GM19238 (cell line): Measurements from ENCODE around the gene MACROD2.
"Not testable (repeated sequence)": the region's sequence is repeated elsewhere in the genome, so short reads cannot be mapped to it uniquely, and the experiment has no call there.

Experiments used
- DNase-seq: peaks from one replicate; pipeline ENCODE4 v3.0.0; 2011; ENCODE audit warnings: low spot score; ENCODE audit not compliant: insufficient read length

Gene MACROD2

DNA sequence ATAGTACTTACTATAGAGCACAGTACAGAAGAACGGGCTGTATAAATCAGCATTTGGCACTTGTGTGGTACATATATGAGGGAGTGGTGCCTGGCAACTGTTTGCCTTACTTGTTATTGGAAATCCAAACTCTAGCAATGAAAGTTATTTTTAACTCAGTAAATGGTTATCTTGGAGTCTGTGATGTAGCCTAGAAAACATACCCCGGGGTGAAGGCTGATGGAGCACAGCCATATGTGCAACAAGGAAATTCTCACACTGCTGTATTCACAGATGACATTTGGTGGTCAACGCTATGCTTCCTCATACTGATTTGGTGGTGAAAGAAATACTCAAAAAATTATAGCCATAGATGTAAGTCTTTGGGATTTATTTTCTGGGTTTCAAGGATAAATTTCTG is 1149.6 kb downstream of the MACROD2 start:
- DNase-seq = no peak

DNA sequence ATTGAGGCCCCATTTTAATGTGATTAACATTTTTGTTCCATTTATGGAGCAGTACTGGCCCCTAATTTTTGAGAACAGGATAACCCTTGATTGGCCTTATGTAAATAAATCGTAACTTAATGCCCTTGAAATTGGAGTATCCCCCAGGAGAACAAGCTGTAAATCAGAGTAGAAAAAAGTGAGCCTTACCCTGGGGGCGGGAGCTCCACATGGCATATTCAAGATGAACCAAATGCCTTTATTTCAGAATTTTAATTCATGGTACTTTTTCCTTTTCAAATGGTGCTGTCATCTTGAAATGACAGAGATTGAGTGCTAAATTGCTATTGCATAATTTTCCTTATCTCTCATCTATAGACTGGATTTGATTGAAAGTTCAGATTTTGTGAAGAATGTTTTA is 1151.6 kb downstream of the MACROD2 start:
- no peak for DNase-seq

DNA sequence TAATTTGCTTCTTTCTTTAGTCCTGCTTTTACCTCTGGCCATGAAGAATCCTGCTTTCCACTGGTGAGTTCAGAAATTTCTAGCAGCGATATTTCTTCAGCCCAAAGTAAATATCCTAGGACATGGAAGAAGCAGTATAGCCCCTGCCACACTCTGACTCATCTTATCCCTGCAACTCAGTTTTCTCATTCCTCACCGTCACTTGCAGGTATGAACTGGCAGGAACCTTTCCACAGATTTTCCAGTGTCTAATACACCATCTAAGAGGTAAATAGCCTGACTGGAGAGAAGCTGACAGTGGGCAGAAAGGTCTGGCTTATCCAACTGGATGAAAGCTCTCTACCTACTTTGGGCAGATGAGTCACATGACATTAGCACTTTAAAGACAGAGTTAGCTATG is 1158.8 kb downstream of the MACROD2 start:
- no peak for DNase-seq

DNA sequence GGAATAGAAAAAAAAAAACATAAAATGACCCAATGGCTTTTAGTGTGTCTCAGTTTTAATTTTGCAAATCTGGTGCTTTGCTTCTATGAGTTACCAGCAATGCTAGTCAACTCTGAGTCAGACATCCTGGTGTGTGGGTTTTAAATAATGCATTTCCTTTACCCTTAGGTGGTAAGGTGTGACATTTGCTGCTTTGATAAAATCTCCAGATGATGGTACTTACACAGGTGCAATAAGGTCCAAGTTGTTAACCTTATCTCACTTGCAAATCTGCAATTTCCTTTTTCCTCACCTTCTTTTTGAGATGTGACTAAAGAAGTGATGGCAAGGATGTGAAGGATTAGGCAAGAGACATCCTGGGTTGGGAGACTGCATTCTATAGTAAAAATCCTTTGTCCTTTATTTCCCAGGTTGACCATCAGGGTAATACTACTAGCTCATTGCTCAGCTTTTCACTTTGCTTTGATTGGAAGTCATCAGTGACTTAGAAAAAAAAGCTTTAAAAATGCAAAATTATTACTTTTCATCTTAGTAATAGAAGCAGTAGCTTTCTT is 1160.6 kb downstream of the MACROD2 start:
- no peak for DNase-seq

DNA sequence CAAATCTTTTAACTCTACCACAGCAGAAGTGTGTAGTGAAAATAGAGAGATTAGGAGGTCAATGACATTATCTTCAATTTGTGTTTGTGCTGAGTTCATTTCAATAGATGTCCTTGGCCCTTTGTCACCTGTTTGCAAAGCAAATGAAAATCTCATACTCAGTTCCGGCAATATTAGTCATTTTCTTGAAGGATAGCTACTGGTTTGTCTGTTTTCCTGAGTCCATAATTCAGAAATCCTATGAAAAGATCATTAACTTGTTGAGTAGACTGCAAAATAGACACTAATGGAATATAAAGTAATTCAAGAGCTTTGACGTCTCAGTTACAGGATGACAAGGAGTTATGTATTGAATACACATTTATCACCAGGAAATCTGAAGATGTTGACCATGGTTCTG is 1163.2 kb downstream of the MACROD2 start:
- DNase-seq = no peak

DNA sequence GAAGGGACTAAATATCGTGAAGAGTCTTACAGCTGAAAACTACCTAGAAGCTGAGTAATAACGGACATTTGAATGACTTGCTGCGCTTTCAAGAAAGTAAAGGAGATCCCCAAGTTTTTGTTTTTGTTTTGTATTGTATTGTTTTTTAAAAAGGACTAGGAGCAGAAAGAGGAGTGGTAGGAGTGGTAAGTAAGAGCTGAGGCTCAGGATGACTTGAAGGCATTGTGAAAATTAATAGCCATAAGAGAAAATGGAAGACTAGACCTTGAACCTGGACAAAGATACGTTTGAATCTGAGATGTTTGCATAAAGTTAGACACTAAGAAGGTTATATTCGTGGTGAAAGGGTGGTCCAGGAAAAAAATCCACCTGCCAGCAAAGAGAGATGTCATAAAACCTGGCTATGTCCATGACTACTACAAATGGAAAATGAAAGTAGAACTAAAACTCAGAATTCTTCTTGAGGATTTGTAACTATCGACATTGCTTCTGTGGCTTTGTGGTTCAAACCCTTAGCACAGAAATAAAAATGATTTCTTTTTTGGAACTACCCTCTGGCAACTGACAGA is 1166.8 kb downstream of the MACROD2 start:
- DNase-seq = no peak

DNA sequence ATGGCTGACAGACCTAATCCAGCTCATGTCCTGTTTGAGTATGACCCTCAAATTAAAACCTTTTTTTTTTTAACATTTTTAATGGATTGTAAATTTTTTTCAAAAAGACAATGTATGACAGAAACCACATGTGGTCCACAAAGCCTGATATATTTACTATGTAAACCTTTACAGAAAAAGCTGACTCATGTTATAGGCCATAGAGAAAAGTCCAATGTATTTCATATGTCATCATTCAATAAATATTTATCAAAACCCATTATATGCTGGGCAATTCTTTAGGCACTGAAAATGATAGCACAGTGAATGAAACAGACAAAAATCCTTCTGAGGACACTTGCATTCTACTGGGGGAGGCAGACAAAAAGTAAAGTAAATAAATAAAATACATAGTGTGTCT is 1168.3 kb downstream of the MACROD2 start:
- no peak for DNase-seq

DNA sequence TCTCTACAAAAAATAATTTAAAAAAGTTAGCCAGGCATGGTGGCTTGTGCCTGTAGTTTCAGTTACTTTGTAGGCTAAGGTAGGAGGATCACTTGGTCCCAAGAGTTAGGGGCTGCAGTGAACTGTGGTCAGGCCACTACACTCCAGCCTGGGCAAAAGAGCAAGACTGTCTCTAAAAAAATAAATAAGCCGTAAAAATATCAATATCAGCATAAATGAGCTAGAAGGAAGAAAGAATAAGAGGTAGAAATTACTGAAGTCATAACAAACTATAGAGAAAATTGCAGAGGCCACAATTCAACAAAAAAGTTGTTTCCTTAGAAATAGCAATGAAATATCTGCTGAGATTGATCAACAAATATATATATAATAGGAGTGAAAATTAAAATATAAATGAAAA is 1169.4 kb downstream of the MACROD2 start:
- no peak for DNase-seq

DNA sequence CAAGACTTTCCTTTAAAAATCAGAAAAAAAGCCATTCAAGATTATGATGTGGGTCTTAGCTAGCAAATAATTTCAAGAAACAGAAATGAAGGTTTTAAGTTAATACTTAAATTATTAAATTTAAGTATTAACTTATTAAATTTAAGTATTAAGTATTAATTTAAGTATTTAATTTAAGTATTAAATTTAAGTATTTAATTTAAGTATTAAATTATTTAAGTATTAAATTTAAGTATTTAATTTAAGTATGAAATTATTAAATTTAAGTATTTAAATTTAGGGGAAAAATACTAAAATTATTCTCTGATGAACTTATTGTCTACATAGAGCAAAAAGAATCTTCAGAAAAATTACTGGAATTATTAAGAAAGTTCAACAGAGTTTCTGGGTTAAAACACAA is 1171.4 kb downstream of the MACROD2 start:
- DNase-seq = no peak

DNA sequence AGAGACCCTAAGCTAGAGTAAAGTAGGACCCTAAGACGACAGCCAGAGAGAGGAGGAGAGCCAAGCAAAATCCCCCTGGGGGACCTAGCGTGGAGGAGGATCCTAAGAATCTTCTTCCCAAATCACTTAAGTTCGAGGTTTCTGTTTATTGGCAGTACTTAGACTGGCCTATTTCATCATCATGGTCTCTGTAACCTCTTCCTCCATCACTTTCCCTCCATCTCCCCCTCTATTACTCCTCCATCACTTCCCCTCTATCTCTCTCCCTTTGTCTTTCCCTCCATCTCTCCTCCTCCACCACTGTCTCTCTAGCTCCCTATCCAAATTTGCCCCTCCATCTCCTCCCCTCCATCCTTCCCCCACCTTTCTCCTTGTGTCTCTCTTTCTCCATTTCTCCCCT is 1175.7 kb downstream of the MACROD2 start:
- no peak for DNase-seq

DNA sequence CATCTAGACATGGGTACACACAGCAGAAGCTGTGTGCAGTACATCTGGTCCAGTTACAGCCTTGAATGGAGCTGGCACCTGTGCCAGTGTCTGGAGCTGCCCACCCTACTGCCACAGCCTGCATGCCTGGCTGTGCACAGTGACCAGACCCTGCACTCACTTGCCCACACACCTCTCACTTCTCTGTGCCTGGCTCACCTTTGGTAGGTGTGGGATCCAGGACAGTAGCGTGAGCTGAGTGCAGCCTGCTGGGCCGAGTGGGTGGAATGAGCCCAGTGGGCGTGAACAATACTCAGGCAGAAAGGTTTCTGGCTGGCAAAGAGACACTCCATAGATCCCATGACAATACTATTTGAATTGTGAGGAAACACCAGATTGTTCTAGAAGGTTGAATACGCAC is 1181.6 kb downstream of the MACROD2 start:
- DNase-seq = no peak

DNA sequence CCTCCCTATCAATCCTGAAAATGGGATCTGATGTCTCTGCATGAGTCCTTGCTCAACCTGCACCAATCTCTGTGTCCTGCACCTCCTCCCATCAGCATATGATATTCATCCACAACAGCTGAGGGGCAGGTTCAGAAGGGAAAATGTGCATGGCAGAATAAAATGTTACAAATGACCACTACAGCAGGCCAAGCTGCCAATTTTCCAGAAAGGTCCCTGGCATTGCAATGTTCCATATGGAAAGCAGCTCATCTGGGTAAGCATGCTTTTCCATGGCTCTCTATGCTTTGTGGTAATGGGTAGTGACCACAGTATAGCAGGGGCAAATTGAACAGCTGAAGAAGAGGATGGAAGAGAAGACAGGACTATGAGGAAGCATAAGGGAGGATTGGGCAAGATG is 1183.3 kb downstream of the MACROD2 start:
- DNase-seq = no peak

DNA sequence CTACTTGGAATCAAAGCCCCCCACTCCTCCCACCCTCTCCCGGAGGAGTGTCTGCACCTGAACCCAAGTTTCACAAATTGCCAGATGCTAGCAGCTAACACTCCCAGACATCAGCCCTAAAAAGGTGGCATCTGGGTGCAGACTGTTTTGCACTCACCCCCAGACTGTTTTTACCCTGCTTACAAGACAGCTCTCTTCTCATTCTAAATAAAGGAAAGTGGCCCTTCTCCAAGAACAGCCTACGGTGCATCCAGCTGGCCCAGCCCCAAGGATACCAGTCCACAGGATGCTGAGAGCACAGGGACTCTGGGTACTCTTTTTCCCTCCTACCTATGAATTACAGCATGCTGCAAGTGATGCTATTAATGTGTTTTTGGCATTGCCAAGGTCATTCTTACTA is 1184.1 kb downstream of the MACROD2 start:
- no peak for DNase-seq

DNA sequence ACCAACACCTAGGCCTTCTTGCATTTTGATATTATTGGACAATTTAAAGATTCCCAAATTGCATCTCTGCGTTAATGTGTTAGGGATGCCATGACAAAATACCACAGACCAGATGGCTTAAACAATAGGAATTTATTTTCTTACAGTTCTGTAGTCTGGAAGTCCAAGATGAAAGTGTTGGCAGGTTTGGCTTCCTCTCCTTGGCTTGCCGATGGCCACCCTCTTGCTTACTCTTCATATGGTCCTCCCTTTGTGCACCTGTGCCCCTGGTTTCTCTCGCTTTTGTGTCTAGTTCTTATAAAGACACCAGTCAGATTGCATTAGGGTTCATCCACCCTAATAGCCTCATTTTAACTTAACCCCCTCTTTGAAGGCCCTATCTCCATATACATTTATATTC is 1184.5 kb downstream of the MACROD2 start:
- no peak for DNase-seq

DNA sequence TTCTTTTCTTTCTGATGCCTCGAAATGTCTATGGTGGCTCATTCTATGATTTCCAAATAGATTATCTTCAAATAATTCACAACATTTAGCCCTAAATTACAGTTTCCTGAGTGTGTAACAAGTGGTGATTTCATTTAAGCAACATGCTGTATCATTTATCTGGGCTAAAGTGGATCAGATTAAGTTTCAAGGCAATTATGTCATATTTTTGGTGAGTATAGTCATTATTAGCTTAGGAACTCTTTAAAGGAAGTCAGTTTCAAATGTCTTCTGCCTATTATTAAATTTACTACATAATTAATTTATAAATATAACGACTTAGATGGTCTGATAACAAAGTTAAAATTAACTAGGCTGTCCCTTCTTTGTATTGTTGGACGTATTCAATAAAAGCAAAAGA is 1190.0 kb downstream of the MACROD2 start:
- DNase-seq = no peak

DNA sequence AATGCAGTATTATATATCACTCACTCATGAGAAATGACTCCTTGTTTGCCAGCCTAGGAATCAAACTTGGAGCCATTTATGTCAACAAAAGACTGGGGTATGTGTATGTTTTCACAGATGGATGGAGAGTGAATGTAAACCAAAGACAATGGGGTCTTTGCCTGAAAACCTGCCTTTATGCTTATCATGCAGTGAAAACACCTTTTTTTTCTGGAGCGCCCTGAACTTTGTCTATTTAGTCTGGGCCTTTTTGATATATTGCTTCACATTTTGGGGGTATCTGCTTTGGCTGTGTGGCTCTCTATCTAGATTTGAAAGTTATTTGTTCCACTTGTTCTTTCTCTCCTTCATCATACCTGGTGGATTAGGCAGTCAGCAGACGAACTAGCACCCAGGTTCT is 1190.6 kb downstream of the MACROD2 start:
- no peak for DNase-seq

DNA sequence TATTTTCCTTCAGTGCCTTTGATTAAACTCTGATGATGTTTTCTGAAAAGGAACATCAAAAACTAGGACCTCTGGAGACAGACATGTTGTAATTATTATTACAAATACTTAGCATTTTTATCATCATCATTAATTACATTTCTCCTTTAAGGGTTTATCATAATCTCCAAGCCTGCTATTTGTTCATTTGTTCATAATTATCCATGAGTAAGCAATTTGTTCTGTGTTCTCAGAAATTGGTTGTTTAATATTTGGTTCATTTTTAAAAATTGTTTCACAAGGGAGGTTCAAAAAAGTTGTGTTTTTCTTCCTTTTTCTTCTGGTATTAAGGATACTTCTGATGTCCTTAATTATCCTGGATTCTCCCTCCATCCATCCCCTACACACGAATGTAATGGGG is 1192.3 kb downstream of the MACROD2 start:
- no peak for DNase-seq

DNA sequence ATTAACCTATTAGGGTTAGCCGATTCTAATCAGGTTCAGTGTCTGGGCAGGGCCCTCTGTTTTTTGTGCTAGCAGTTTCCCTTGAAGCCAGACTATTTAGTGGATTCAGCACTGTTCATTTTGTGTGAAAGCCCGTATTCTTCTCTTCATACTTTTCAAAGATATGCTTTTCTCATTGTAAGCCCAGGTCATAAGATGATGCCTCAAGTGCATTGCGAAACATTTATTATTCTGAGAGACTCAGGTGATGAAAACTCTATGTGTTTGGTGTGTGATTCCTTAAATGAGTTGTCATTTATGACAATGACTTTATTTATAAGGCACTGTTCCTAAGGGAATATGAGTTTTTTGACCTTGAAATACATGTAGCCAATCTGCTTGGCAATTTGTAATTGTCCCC is 1193.1 kb downstream of the MACROD2 start:
- no peak for DNase-seq

DNA sequence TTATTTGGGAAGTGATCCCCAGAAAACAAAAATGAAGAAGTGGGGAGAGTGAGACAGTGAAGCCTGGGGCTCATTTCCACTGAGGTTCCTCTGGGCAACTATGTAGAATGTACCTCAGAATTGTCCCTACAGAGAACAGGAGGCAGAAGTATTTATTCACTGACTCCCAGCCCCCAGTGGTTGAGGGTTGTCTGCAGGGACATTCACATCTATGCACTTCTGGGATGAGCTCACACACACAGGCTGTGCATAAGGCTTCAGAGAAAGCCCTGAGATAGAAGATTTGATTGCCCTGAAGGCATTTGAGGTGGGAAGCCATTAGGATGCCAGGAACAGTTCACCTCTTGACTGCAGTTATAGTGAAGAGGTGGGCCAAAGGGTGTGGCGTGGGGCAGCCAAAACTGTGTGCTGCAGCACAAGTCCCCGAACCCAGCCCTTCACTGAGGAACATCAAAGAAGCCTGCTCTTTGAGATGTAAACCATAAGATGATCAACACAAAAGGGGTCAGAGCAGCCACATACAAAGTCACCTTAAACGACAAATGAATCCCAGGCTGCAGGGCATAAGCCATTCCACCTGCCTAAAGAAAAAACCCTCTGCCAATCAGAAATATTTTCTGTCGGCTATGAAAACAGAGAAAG is 1195.9 kb downstream of the MACROD2 start:
- DNase-seq = no peak

DNA sequence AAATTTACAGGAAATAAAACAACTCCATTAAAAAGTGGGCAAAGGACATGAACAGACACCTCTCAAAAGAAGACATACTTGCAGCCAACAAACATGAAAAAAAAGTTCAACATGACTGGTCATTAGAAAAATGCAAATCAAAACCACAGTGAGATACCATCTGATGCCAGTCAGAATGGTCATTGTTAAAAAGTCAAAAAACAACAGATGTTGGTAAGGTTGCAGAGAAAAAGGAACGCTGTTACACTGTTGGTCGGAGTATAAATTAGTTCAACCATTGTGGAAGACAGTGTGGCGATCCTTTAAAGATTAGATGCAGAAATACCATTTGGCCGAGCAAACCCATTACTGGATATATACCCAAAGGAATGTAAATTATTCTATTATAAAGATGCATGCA is 1200.1 kb downstream of the MACROD2 start:
- DNase-seq = no peak

DNA sequence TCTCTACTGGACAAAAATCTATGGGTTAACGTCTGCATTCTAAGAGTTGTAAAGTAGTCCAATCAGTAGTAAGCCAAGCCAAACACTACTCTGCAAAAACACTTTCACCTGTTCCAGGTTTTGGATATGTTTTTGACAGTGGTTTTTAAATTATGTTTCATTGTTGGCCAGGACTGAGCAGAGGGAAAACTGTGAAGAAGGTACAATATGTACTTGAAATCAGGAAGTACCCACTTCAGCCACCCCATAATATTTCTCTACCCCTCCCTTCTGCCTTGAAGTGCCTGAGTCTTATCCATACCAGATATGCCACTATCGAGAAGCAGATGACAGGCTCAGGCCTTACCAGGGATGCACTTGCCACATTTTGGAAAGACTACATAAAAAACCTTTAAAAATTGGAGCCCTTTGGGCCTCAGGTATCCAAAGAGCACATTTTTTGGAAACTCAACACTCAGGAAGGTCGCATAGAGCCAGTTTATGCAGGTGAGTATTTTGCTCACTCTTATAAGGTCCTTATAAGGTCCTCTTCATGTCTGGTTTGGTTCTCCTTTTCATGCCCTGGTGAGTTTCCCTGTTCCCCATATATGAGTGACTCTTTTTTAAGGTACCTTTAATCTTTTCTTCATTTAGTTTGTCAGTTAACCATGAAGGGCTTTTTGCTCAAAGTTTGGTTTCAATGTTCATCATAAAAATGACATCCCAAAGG is 1201.4 kb downstream of the MACROD2 start:
- no peak for DNase-seq

DNA sequence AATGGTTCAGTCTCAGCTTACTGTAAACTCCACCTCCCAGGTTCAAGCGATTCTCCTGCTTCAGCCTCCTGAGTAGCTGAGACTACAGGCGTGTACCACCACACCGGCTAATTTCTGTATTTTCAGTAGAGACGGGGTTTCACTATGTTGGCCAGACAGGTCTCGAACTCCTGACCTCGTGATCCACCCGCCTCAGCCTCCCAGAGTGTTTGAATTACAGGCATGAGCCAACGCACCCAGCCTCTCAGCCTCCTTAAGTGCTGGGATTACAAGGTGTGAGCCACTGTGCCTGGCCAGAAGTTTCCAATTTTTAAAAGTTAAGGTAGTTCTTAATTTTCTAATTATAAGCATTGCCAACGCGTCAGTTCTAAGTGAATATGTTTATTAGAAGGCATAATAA is 1202.7 kb downstream of the MACROD2 start:
- not testable (repeated sequence) for DNase-seq

DNA sequence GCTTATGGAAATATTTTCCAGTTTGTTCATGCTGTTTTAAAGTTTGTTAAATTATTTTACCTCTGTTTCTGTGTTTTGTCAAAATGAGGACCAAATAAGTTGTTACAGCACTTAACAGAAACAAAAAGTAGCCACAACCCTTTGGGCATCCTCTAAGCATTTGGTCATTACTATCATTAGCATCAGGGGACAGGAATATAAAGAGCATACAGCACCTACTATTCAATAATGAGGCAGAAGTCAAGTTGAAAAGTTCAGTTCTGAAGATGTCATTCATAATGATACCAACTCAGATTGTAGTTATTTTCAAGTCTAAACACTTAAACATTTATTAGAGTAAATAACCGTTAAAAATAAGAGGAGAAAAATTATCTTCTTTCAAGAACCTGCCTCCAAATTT is 1204.4 kb downstream of the MACROD2 start:
- DNase-seq = no peak
